GM18505 (cell line): ENCODE measurements around the gene GAPDH.
"Not testable (repeated sequence)": the region's sequence is repeated elsewhere in the genome, so short reads cannot be mapped to it uniquely, and the experiment has no call there.

Experiments
- ATAC-seq: cut with Tn5 transposase; IDR thresholded peaks from one replicate; pipeline ENCODE4 v1.9.1; 2021; ENCODE audit not compliant: unreplicated experiment
- POLR2A ChIP-seq: IDR thresholded peaks from 4 replicates; pipeline ENCODE4 v1.6.1; 2011; ENCODE audit warnings: borderline replicate concordance; ENCODE audit not compliant: insufficient read depth, insufficient read length; ENCODE audit errors: extremely low read depth

The GAPDH gene

GRCh38 chr12:6553051-6553868 is 18.9 kb downstream of the GAPDH start:
- ATAC-seq, result no peak
- TF ChIP-seq POLR2A, result no peak

- ATAC-seq, result no peak
- peak; percentile 33 for TF ChIP-seq POLR2A
Observed at GRCh38 chr12:6554168-6555017, 20.1 kb downstream of the GAPDH start.

DNA sequence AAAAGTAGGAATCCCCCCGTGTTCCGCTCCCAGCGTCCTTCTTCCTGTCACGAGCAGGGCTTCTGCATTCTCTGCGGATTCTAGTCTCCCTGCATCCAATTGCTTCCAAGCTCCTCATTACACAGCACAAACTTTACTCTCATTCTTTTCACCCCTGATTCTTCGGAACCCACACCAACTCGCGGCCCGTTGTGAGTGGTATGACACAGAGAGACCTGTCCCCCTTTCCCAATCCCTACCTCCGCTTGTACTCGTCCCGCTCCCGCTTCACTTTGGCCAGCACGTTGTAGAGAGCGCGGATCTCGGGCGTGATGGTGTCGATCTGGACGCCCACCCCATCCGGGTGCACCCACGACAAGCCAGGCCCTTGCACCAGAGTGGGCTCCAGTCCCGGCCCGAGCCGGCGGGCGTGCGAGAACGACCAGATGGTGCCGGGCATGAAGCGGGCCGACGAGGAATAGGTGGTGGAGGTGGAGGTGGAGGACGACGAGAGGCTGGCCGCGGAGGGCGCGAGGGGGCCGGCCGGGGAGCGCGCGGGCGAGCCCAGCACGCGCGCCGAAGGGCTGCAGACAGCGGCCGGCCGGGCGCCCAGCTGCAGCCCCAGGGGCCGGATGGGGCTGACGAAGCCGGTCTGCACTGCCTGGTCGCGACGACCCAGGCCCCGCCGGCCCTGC is 20.8 kb downstream of the GAPDH start:
- no peak for TF ChIP-seq POLR2A
- ATAC-seq, result peak; percentile 14

DNA sequence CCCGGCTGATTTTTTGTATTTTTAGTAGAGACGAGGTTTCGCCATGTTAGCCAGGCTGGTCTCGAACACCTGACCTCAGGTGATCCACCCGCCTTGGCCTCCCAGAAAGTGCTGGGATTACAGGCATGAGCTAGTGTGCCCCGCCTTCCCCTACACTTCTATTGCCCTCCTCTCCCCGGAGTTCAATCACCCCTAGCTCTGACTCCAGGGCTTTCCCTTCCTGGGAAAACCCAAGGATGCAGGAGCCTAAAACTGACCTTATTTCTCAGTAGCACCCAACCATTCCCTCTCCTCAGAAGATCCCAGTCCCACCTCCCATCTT is 22.1 kb downstream of the GAPDH start:
- ATAC-seq, result not testable (repeated sequence)

- no peak for TF ChIP-seq POLR2A
- no peak for ATAC-seq
Observed at GRCh38 chr12:6556857-6557256, 22.5 kb downstream of the GAPDH start.

DNA sequence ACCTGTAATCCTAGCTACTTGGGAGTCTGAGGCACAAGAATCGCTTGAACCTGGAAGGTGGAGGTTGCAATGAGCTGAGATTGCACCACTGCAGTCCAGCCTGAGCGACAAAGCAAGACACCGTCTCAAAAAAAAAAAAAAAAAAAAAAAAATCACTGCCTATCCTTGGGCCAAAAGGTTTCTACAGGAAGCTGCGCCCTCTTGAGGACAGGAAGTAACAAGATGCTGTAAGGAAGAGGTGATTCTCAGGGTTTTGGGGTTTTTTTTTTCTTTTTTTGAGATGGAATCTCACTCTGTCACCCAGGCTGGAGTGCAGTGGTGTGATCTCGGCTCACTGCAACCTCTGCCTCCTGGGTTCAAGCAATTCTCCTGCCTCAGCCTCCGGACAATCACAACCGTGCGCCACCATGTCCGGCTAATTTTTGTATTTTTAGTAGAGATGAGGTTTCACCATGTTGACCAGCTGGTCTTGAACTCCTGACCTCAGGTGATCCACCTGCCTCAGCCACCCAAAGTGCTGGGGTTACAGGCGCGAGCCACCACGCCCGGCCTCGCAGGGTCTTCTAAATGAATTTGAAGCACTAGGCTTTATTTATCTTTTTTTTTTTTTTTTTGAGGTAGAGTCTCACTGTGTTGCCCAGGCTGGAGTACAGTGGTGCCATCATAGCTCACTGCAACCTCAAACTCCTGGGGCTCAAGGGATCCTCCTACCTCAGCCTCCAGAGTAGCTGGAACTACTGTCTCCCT is 23.9 kb downstream of the GAPDH start:
- not testable (repeated sequence) for ATAC-seq

DNA sequence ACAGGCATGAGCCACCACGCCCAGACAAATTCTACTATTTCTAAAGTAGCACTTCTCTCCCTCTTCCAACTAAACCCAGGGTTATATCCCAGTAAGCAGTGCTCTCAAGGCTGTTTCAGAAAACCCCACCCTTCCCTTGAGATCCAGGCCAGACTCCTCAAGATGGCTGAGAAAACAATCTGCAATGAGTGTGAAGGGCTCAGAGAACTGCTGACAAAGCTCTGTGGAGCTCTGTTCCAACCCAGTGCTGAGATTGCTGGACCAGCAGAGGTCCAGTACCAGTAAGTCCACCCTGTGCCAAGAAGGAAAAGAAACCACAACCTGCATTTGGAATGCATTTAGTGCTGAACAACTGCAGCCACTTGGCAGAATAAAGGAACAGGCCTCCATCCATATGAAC is 25.2 kb downstream of the GAPDH start:
- no peak for ATAC-seq
- no peak for TF ChIP-seq POLR2A

DNA sequence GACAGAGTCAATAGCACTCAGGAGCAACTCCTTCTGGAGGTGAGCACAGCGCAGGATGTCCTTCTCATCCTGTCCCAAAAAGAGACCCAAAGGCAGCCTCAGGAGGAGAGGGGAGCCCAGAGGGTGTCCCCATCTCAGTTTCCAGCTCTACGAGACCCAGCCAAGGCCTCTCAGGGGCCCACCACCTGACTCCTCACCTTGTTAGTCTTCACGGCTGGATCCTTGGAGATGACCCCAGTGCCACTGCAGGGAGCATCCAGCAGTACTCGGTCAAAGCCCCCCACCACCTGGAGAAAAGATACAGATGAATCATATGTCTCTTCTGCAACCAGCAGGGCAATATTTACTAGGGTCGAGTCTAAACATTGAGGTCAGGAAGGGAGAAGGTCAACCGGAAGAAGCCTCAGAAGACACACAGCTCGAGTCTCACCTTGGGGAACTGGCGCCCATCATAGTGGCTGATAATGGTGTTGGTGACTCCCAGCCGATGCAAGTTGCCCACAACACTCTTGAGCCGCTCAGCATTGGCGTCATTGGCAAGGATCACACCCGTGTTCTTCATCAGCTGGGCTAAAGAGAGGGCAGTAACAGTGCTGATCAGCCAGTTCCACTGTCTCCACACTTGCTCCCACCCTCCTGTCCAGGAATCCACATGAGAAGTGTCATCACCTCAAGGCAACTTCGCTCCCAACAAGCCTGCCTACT is 26.3 kb downstream of the GAPDH start:
- TF ChIP-seq POLR2A, result no peak

GRCh38 chr12:6562881-6563280 is 28.6 kb downstream of the GAPDH start:
- TF ChIP-seq POLR2A, result no peak
- ATAC-seq, result no peak

More for the DNA sequence above, 26.3 kb downstream of the GAPDH start:
- ATAC-seq, result no peak

DNA sequence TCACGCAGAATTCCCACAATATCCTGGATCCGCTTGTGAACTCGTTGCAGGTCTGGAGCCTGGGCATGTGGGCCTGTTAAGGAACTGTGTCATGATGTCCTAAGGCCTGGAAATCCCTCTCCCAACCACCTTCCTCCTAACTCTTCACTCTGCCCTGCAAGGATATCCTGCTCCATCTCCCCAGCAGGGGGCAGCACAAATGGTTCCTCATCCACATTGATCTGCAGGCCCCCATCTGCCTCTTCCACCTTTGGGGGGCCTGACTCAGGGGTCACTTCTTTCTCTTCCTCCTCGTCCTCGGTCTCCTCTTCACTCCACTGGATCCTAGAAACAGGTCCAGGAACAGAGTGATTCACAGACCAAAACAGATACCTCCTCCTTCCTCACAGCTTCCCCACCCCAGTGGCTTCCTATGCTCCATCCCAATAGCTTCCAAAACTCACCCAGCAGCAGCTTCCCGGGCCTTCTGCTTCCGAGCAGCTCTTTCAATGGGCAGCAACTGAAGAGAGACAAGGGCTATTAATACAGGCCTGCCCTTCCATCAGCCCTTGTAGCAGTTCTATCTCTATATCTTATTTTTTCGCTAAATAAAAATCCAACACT is 29.2 kb downstream of the GAPDH start:
- TF ChIP-seq POLR2A, result no peak
- no peak for ATAC-seq

DNA sequence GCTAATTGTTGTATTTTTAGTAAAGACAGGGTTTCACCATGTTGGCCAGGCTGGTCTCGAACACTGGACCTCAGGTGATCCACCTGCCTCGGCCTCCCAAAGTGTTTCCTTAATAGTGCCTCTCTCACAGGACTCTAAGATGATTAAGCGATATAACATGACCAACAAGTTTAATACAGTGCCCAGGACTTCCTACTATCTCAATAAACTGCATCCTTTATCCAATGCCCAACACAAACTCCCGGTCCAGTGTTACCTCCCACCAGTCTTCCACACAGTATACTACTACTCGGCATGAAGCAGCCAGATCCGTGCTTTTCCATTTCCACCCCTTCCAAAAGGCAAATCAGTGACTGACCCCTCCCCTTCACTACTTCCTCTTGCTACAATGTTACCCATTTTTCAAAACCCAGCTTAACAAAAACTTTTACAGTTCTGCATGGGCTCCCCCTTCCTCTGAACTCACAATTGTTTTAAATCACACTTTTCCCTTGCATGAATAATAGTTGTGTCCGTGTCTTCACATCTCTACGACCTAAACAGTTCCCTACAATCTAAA is 32.9 kb downstream of the GAPDH start:
- no peak for TF ChIP-seq POLR2A
- no peak for ATAC-seq

DNA sequence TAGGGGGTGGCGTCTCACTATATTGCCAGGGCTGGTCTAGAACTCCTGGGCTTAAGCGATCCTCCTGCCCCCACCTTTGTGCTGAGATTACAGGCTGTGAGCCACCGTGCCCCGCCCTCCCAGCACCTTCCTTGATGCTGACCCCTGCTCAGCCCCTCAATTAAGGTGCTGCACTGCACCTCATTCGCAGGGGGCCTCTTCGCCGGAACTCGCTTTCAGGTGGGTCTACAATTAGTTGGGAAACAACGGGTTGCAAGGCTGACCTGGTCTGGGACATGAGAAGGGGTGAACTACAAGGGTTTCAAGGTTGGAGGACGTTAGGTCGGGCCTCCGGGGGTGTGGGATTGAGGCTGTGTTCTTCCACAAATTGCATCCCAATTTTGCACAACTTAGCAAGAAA is 35.0 kb downstream of the GAPDH start:
- no peak for TF ChIP-seq POLR2A
- no peak for ATAC-seq
